Measurements from ENCODE around the gene TAPT1.
"Not testable (repeated sequence)": the region's sequence is repeated elsewhere in the genome, so short reads cannot be mapped to it uniquely, and the experiment has no call there.

The TAPT1 gene

GRCh38 chr4:16206848-16207247 lies 19.4 kb downstream of the TAPT1 start:
- DNase-seq, result no peak

GRCh38 chr4:16206301-16206700 lies 20.0 kb downstream of the TAPT1 start:
- DNase-seq, result no peak

GRCh38 chr4:16205298-16206164 lies 20.7 kb downstream of the TAPT1 start:
- no peak for DNase-seq

- no peak for DNase-seq
Observed at GRCh38 chr4:16204505-16204904, 21.8 kb downstream of the TAPT1 start.

GRCh38 chr4:16203083-16203482 lies 23.2 kb downstream of the TAPT1 start:
- no peak for DNase-seq

- DNase-seq, result no peak
Observed at GRCh38 chr4:16202598-16202997, 23.7 kb downstream of the TAPT1 start.

GRCh38 chr4:16199093-16199492 lies 27.2 kb downstream of the TAPT1 start:
- DNase-seq, result no peak

GRCh38 chr4:16197876-16198665 lies 28.2 kb downstream of the TAPT1 start:
- DNase-seq, result no peak

- no peak for DNase-seq
Observed at GRCh38 chr4:16196482-16197393, 29.5 kb downstream of the TAPT1 start.

GRCh38 chr4:16195209-16195608 lies 31.1 kb downstream of the TAPT1 start:
- no peak for DNase-seq

GRCh38 chr4:16194798-16195197 lies 31.5 kb downstream of the TAPT1 start:
- not testable (repeated sequence) for DNase-seq

GRCh38 chr4:16194214-16194613 lies 32.1 kb downstream of the TAPT1 start:
- no peak for DNase-seq

- no peak for DNase-seq
Observed at GRCh38 chr4:16192631-16193518, 33.4 kb downstream of the TAPT1 start.

- no peak for DNase-seq
Observed at GRCh38 chr4:16192057-16192456, 34.2 kb downstream of the TAPT1 start.

- no peak for DNase-seq
Observed at GRCh38 chr4:16187455-16187854, 38.8 kb downstream of the TAPT1 start.

- DNase-seq, result no peak
Observed at GRCh38 chr4:16186986-16187385, 39.3 kb downstream of the TAPT1 start.

- DNase-seq, result no peak
Observed at GRCh38 chr4:16183604-16184003, 42.7 kb downstream of the TAPT1 start.

GRCh38 chr4:16176621-16177020 lies 49.6 kb downstream of the TAPT1 start:
- no peak for DNase-seq

GRCh38 chr4:16171831-16172230 lies 54.4 kb downstream of the TAPT1 start:
- no peak for DNase-seq

- no peak for DNase-seq
Observed at GRCh38 chr4:16169490-16169889, 56.8 kb downstream of the TAPT1 start.

- no peak for DNase-seq
Observed at GRCh38 chr4:16168710-16169388, 57.4 kb downstream of the TAPT1 start.

Measured in activated CD4-positive, alpha-beta T cell treated with anti-CD3 and anti-CD28 coated beads for 1 hour (primary cell).